NOMO-1 treated with dmso at 0.1 percent for 144 hours (cell line): ENCODE measurements around the gene TRMT61A.
"Not testable (repeated sequence)": the region's sequence is repeated elsewhere in the genome, so short reads cannot be mapped to it uniquely, and the experiment has no call there.

Source experiments
- DNase-seq: peaks from one replicate; lab custom pipeline; 2025; ENCODE audit not compliant: unreplicated experiment; lab: John Stamatoyannopoulos, UW

Gene TRMT61A

GRCh38 chr14:103521951-103522563 lies 6.9 kb upstream of the TRMT61A start:
- no peak for DNase-seq

GRCh38 chr14:103522649-103523574 lies 6.1 kb upstream of the TRMT61A start, which contains the start of gene CKB:
Gene CKB, minus strand, starts transcription at chr14:103522830. Its CDS starts 337 bp downstream, at chr14:103522493.
- no peak for DNase-seq

GRCh38 chr14:103523575-103523954 lies 5.4 kb upstream of the TRMT61A start:
- DNase-seq = no peak

GRCh38 chr14:103524002-103524935 lies 4.7 kb upstream of the TRMT61A start:
- DNase-seq = no peak

GRCh38 chr14:103525430-103526246 lies 3.4 kb upstream of the TRMT61A start:
- DNase-seq = not testable (repeated sequence)

- no peak for DNase-seq
Measured at GRCh38 chr14:103526247-103526913, 2.6 kb upstream of the TRMT61A start.

GRCh38 chr14:103526914-103527248 lies 2.1 kb upstream of the TRMT61A start:
- no peak for DNase-seq

GRCh38 chr14:103527408-103528145 lies 1.4 kb upstream of the TRMT61A start:
- DNase-seq = no peak

GRCh38 chr14:103528146-103528586 lies 830 bp upstream of the TRMT61A start:
- no peak for DNase-seq

- DNase-seq = no peak
Measured at GRCh38 chr14:103529383-103530365, 678 bp downstream of the TRMT61A start.

- no peak for DNase-seq
Measured at GRCh38 chr14:103530390-103530789, 1.4 kb downstream of the TRMT61A start.

- no peak for DNase-seq
Measured at GRCh38 chr14:103530831-103531230, 1.8 kb downstream of the TRMT61A start.

GRCh38 chr14:103531421-103532215 lies 2.6 kb downstream of the TRMT61A start:
- DNase-seq = no peak

- no peak for DNase-seq
Measured at GRCh38 chr14:103532216-103533136, 3.5 kb downstream of the TRMT61A start.

GRCh38 chr14:103533137-103533998 lies 4.4 kb downstream of the TRMT61A start:
- no peak for DNase-seq
